ENCODE data around the gene SLC2A10. TPM values are rescaled to one million over a fixed set of nuclear protein-coding genes. Genes with fewer than 3 reads are reported as not detected.

The SLC2A10 gene
- total and polyA plus RNA-seq, 2 experiments from 2014 or later = 4.9 to 14.6 TPM

- no peak; the same call in 1 of the 2 replicates for TF ChIP-seq ZNF462 (CRISPR knock-in tag; IDR thresholded peaks at IDR 0.05)
- TF ChIP-seq ZNF114 (CRISPR knock-in tag; IDR thresholded peaks at IDR 0.05) = no peak
- no peak for TF ChIP-seq ZNF331 (CRISPR knock-in tag; IDR thresholded peaks at IDR 0.05; ENCODE audit: low read depth)
- TF ChIP-seq REST (IDR thresholded peaks at IDR 0.05; ENCODE audit: unreplicated experiment) = no peak
- TF ChIP-seq POLR2AphosphoS5 (IDR thresholded peaks at IDR 0.05; ENCODE audit: low read depth) = no peak
- no peak for TF ChIP-seq CTCF (conservative IDR thresholded peaks at IDR 0.05; ENCODE audit: low read depth in 2 of 2)
- TF ChIP-seq EZH2 (IDR thresholded peaks at IDR 0.05; ENCODE audit: low read depth, unreplicated experiment) = no peak
- no peak for TF ChIP-seq ETS1 (IDR thresholded peaks at IDR 0.05)
Measured at GRCh38 chr20:46704714-46705377, 4.6 kb upstream of the SLC2A10 start (continued).

Measured in GM23338 (cell line).